Astrocyte (in vitro differentiated cells and primary cell): ENCODE results near the gene ATP6V0D1. TPM values are rescaled to one million over a fixed set of nuclear protein-coding genes. Genes with fewer than 3 reads are reported as not detected.
A peak's percentile ranks its signal among the peaks of the same experiment; 100 is the strongest.

Source experiments
- DNase-seq: peaks from one replicate; pipeline ENCODE4 v3.0.0-alpha.2; 2010; ENCODE audit warnings: low read depth
- FAIRE-seq: peaks from 2 replicates; lab custom pipeline; 2011; peaks lifted over from hg19 to GRCh38; lab: Jason Lieb, UNC
- H2AFZ ChIP-seq: 2 replicates; pipeline ENCODE4 v1.6.0; 2012; ENCODE audit warnings: low read depth, low read length, inconsistent platforms
- H3K27ac ChIP-seq: 2 replicates; pipeline ENCODE4 v1.5.1; 2011; ENCODE audit warnings: low read depth, low read length, inconsistent platforms
- H3K27me3 ChIP-seq: 2 replicates; pipeline ENCODE4 v1.6.0; 2011; ENCODE audit warnings: low read length, inconsistent platforms; ENCODE audit not compliant: insufficient read depth
- H3K36me3 ChIP-seq: 2 replicates; pipeline ENCODE4 v1.5.1; 2011; ENCODE audit warnings: low read length, inconsistent platforms; ENCODE audit not compliant: insufficient read depth
- H3K4me1 ChIP-seq: 2 replicates; pipeline ENCODE4 v1.5.1; 2011; ENCODE audit warnings: low read length, inconsistent platforms; ENCODE audit not compliant: insufficient read depth
- H3K4me2 ChIP-seq: 2 replicates; pipeline ENCODE4 v1.6.0; 2012; ENCODE audit warnings: low read length, inconsistent platforms
- H3K4me3 ChIP-seq: 2 replicates; pipeline ENCODE4 v1.5.1; 2011; ENCODE audit warnings: low read depth, mild to moderate bottlenecking, low read length, inconsistent platforms; ENCODE audit not compliant: insufficient read depth
- H3K79me2 ChIP-seq: 2 replicates; pipeline ENCODE4 v1.6.0; 2012; ENCODE audit warnings: mild to moderate bottlenecking, low read length, inconsistent platforms; ENCODE audit not compliant: insufficient read depth
- H3K9ac ChIP-seq: 2 replicates; pipeline ENCODE4 v1.6.0; 2012; ENCODE audit warnings: mild to moderate bottlenecking, low read length, inconsistent platforms
- H3K9me3 ChIP-seq: 2 replicates; pipeline ENCODE4 v1.5.1; 2012; ENCODE audit warnings: low read depth, mild to moderate bottlenecking, low read length, inconsistent platforms; ENCODE audit not compliant: insufficient read depth
- H4K20me1 ChIP-seq: 2 replicates; pipeline ENCODE4 v1.6.0; 2012; ENCODE audit warnings: low read length, inconsistent platforms; ENCODE audit not compliant: insufficient read depth
- H3K27ac Mint-ChIP-seq: one replicate; pipeline ENCODE4 v1.8.0; 2021; ENCODE audit warnings: mild to moderate bottlenecking, mixed read lengths; ENCODE audit not compliant: unreplicated experiment
- H3K27me3 Mint-ChIP-seq: one replicate; pipeline ENCODE4 v1.8.0; 2021; ENCODE audit warnings: low read depth, mixed read lengths; ENCODE audit not compliant: unreplicated experiment
- H3K36me3 Mint-ChIP-seq: one replicate; pipeline ENCODE4 v1.8.0; 2021; ENCODE audit warnings: low read depth, mixed read lengths; ENCODE audit not compliant: unreplicated experiment
- H3K4me1 Mint-ChIP-seq: one replicate; pipeline ENCODE4 v1.8.0; 2021; ENCODE audit warnings: low read depth, mixed read lengths; ENCODE audit not compliant: unreplicated experiment
- H3K4me3 Mint-ChIP-seq: one replicate; pipeline ENCODE4 v1.8.0; 2021; ENCODE audit warnings: mild to moderate bottlenecking, moderate library complexity, mixed read lengths; ENCODE audit not compliant: unreplicated experiment
- H3K9me3 Mint-ChIP-seq: one replicate; pipeline ENCODE4 v1.8.0; 2021; ENCODE audit warnings: mild to moderate bottlenecking, mixed read lengths; ENCODE audit not compliant: unreplicated experiment
- EZH2 ChIP-seq: IDR thresholded peaks from 2 replicates; pipeline ENCODE4 v1.6.1; 2012; ENCODE audit warnings: mild to moderate bottlenecking, low read length, inconsistent platforms; ENCODE audit not compliant: insufficient read depth
- total RNA-seq: library from RNA; stranded (reverse); gene quantifications from 2 replicates; pipeline ENCODE4 v1.2.1, GENCODE V29; 2021
- TF ChIP-seq, protein P1 (sequence below): IDR thresholded peaks from 2 replicates; pipeline ENCODE4 v1.5.1; 2011; ENCODE audit warnings: low read depth, mild to moderate bottlenecking, inconsistent platforms, low read length, moderate library complexity; ENCODE audit not compliant: insufficient read depth

ATP6V0D1 gene
- total RNA-seq, 1 donor from 2014 or later = 114 TPM

DNA sequence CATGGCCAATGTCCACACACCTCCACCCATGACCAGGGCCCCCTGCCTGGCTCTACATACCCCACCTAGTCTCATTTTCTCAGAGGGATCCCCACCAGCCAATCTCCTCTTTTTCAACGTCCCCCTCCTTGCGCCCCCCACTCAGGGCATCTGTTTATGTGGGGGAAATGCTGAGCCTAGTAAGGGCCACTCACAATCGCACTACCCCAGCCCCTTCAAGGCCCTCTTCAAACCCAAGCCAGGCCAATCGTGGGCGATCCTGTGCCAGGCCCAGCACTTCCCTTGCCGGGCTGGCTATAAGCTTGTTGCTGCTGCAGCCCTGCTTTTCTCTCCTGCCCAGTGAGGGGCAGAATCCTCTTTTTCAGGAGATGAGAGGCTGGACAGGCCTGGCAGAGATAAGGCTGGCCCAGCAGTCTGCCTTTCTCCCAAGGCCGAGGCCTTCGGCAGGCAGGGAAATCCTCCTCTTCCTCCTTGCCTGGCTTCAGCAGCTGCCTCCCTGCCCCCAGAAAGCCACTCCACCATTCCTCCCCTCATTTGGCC is 33.9 kb downstream of the ATP6V0D1 start:
- Mint-ChIP-seq H3K27me3 (no peaks in the 10 kb centered on the region), H3K4me3 (no peak overlapping the region), H3K36me3 (peaks cover 25% of the 10 kb centered on the region), H3K27ac (peak overlapping the region; percentile 26), H3K9me3 (no peaks in the 10 kb centered on the region), H3K4me1 (peaks cover 13% of the 10 kb centered on the region)
- Histone ChIP-seq H3K9me3 (no peaks in the 10 kb centered on the region), H3K27ac (no peak overlapping the region), H3K27me3 (no peaks in the 10 kb centered on the region), H3K4me1 (peaks cover 6% of the 10 kb centered on the region), H4K20me1 (peaks cover 94% of the 10 kb centered on the region), H3K36me3 (no peaks in the 10 kb centered on the region), H3K4me3 (no peak overlapping the region), H3K9ac (no peak overlapping the region), H3K79me2 (peaks cover 4% of the 10 kb centered on the region), H3K4me2 (no peak overlapping the region), H2AFZ (no peak overlapping the region)
- FAIRE-seq (no peak), DNase-seq (no peak)
- no peak for TF ChIP-seq EZH2
- TF ChIP-seq, protein P1, sequence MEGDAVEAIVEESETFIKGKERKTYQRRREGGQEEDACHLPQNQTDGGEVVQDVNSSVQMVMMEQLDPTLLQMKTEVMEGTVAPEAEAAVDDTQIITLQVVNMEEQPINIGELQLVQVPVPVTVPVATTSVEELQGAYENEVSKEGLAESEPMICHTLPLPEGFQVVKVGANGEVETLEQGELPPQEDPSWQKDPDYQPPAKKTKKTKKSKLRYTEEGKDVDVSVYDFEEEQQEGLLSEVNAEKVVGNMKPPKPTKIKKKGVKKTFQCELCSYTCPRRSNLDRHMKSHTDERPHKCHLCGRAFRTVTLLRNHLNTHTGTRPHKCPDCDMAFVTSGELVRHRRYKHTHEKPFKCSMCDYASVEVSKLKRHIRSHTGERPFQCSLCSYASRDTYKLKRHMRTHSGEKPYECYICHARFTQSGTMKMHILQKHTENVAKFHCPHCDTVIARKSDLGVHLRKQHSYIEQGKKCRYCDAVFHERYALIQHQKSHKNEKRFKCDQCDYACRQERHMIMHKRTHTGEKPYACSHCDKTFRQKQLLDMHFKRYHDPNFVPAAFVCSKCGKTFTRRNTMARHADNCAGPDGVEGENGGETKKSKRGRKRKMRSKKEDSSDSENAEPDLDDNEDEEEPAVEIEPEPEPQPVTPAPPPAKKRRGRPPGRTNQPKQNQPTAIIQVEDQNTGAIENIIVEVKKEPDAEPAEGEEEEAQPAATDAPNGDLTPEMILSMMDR = no peak

DNA sequence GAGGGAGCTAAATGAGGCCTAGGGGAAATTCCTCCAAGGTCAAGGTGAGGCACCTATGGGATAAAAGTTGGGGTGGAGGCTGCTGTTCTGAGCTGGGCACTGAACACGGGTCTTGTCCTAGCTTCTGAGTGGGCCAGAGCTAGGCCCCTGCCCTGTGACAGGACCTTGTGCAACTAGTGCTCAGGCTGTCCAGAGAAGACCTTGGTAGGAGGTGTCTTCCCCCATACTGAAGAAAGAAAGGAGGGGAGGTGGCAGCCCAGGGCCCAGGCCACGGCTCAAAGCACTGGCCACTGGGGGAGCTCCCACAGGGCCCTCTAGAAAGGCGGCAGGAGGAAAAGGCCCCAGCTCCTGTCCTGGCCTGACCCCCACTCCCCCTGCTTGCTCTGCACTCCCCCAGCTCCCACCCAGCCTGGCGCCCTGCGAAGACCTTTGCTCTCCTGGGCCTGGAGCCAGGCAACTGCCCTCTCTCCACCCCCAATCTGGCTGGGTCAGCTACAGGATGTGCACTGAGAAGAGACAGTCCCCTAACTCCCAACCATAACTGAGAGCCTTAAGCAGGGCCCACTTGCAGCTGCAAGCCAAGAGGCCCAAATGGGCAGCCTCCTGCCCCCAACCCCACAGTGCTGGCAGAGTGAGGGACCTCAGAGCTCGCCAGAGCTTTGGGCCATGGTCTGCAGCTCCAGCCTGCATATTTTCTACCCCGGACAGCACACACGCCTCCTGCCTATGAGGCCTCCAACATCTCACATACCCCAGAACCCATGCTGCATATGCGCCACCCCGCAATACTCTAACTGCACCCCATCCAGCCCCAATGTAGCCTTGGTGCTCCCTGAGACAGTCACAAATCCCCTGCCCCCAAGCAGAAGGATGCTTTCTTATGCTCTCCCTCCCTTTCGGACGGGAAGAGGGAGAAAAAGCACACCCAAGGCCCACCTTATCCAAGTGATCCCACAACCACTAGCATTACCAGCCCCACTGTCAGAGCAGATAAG is 34.7 kb downstream of the ATP6V0D1 start:
- H3K4me2 ChIP-seq = no peak overlapping the region
- no peaks in the 10 kb centered on the region for H3K9me3 Mint-ChIP-seq
- DNase-seq = no peak

More for the DNA sequence above, 34.7 kb downstream of the ATP6V0D1 start:
- peaks cover 13% of the 10 kb centered on the region for H3K4me1 Mint-ChIP-seq
- Histone ChIP-seq H4K20me1 (peaks cover 94% of the 10 kb centered on the region), H3K36me3 (no peaks in the 10 kb centered on the region), H3K27ac (no peak overlapping the region), H3K79me2 (peaks cover 4% of the 10 kb centered on the region), H3K4me1 (peaks cover 6% of the 10 kb centered on the region), H3K4me3 (no peak overlapping the region), H3K9ac (no peak overlapping the region), H3K27me3 (no peaks in the 10 kb centered on the region), H3K9me3 (no peaks in the 10 kb centered on the region), H2AFZ (no peak overlapping the region)
- H3K36me3 Mint-ChIP-seq = peaks cover 25% of the 10 kb centered on the region
- no peak for FAIRE-seq
- no peak overlapping the region for H3K4me3 Mint-ChIP-seq
- no peak overlapping the region for H3K27ac Mint-ChIP-seq
- no peaks in the 10 kb centered on the region for H3K27me3 Mint-ChIP-seq
- TF ChIP-seq, protein P1 = no peak
